GM20431 (cell line): ENCODE data around the gene L3MBTL2.

Experiments used
- in situ Hi-C: fragments of 300-500 bp; cut with MseI, MboI; formaldehyde crosslinking; loops from one replicate; pipeline ENCODE4 v1.15.0; 2020; ENCODE audit warnings: low sequenced_read_pairs; ENCODE audit not compliant: unreplicated experiment

L3MBTL2 gene

DNA sequence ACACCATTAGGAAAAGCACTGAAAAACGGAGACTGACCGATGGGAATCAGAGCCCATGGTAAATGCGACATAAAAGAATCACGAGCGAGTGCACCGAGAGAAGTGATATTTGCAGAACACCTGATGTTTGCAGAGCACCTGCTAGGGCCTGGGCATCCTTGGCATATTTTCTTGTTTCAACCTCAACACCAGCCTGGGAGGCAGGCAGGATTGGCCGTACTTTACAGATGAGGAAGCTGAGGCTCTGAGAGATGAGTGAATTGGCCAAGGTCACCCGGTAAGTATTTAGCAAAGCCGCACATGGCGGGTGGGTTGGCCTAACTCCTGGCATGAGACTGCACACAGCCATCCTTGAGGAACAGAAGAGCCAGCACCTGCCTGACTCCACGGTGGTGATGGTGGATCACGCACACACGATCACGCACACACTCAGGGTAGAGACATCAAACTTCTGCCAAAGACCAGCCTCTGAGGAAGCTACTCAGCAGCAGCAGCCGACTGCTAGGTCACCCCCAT, 57.2 kb downstream of the L3MBTL2 start:
- in situ Hi-C loops, result no loop called here

DNA sequence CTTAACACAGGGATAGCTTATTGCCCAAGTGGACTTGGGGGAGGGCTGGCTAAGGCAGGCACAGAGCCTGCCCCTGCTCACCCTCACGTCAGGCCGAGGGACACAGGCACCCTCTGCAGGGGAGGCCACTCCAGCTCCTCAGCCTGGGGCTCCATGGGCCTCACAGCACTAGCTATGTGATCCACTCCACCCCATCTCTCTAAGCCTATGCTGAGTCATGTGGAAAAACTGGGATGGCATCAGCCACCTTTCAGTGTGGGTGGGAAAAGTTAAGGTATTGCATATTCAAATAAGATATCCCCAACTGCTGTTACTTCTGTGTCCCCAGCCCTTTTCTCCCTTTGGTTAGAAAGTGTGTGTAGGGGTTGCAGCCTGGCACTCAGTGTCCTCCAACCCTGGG, 58.6 kb downstream of the L3MBTL2 start:
- in situ Hi-C loops, result no loop called here

DNA sequence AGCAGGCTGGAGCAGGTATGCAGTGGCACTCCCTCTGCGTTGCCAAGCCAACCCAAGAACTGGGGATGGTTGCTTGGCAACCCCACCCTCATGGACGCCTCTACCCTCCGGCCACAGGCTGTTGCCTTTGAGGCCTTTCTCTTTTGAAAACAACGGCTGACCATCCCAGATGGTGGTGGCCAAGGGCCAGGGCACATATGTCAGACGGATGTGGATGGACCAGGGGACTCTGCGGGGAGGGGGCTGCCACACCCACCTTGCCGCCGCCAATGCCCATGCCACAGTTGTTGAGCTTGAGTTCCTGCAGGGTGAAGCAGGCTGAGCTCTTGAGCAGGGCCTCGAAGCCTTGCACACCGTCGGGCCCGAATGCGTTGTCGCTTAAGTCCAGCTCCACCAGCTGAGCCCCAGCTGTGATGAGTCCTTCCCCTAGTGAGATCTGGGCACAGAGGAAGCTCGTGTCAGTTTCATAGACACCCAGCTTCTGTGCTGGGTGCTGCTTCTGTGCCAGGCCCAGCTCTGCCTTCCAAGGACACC, 59.4 kb downstream of the L3MBTL2 start:
- in situ Hi-C loops, result no loop called here

DNA sequence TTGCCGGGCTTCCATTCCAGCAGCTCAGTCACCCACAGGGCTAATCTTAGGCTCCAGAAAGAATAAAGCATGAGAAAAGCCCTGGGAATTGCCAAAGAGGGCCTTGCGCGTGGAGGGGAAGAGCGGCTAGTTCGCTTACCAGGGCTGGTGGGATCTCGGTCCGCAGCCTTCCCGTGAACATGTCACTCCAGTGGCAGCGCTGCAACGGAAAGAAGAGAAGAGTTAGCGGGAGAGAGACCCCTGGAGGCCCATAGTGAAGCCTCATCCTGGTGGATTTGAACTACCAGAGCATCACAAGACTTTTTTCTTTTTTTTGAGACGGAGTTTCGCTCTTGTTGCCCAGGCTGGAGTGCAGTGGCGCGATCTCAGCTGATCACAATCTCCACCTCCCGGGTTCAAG, 62.8 kb downstream of the L3MBTL2 start:
- in situ Hi-C loops, result no loop called here

DNA sequence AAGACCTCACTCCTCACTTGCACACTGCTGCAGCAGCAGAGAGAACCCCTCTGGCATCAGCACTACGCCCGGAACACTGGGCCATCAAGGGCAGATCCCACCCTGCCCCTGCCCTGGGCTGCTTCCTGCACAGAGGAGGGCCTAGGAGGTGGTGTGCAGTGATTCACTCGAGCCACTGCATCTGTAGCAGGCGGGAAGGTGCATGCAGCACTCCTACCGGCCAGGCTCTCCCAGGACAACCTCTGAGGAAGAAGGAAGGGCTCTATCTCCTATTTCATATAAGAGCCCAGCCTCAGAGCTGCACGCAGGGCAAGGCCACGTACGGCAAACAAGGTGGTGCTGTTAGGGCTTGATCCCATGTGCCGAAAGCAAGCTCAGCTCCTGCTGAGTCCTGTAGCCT, 66.7 kb downstream of the L3MBTL2 start:
- in situ Hi-C loops, result no loop called here

DNA sequence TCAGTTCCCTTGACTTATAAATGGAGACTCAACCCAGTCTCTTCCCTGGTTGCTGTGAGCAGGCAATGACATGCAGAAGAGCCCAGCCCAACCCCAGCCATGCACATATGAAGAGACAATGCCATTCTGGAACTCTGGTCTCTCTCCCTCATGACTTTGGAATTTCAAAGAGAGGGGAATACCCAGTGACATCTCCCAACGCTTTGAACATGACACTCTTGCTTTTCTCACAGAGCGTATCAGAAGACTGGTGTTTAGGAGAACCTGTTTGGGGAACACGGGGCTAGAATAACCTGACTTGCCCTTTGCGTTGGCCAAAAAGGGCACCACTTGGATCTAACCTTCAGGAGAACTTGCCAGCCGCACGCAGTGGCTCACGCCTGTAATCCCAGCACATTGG, 68.0 kb downstream of the L3MBTL2 start:
- in situ Hi-C loops, result no loop called here

DNA sequence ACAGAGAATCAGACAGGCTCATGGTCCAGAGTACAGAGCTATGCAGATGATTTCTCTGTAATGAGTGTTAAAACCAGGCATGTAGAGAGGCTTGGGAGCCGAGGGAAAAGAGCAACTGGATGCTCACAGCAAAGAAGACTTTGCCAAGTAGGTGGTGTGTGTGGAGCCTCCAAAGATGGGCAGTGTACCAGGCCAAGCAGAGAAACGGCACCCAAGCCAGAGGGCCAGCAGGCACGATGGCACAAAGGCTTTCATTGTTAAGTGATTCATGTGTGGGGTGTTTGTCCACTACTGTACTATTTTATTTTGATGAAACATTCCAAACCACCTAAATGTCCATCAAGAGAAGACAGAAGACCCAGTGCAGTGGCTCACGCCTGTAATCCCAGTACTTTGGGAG, 69.7 kb downstream of the L3MBTL2 start:
- in situ Hi-C loops, result no loop called here

DNA sequence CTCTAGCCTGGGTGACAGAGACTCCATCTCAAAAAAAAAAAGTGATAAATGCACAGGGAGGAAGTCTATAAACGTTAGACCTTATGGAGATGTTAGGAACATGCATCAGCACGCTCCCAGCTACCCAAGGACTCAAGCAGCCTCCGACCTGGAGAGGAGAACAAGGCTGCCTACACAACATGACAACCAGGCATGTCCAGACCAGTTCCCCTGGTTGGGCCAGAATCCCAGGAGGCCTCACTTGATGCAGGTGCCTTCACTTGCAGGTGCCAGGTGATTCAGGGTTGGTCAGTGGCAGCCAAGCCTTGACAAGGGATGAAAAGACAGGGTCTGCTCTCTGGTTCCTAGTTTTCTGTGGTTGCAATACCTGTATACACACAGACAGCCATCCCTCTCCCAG, 75.0 kb downstream of the L3MBTL2 start:
- in situ Hi-C loops, result no loop called here

DNA sequence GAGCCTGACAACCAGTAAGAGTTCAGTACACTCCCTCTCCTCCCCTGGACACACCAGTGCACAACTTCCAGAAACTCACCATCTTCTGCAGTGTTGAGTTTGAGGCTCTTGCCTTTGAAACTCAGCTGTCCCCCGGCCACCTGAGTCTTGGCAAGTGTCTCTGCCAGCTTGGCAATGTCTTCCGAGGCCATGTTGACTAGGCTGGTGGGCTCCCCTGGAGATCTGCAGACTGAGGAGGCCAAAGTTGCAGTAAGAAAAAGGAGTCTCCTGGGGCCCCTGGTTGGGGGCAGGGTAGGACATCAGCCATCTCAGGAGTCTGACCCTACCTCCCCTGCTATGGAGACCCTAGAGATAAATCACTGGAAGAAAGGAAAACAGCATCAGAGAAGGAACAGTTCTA, 75.7 kb downstream of the L3MBTL2 start:
- in situ Hi-C loops, result no loop called here
